HEK293 (cell line): ENCODE results near the gene KLC4.

Experiments
- FEZF1 ChIP-seq: fragments of 450-650 bp; formaldehyde crosslinking; IDR thresholded peaks from 2 replicates; pipeline ENCODE4 v1.5.1; 2016; ENCODE audit warnings: missing biosample characterization, missing genetic modification characterization
- GLIS1 ChIP-seq: fragments of 450-650 bp; formaldehyde crosslinking; IDR thresholded peaks from 2 replicates; pipeline ENCODE4 v1.5.1; 2016; ENCODE audit warnings: missing biosample characterization, missing genetic modification characterization
- SALL2 ChIP-seq: fragments of 450-650 bp; formaldehyde crosslinking; IDR thresholded peaks from 2 replicates; pipeline ENCODE4 v1.5.0; 2017; ENCODE audit warnings: missing biosample characterization, mild to moderate bottlenecking, missing genetic modification characterization, borderline replicate concordance
- SETDB1 ChIP-seq: IDR thresholded peaks from one replicate; pipeline ENCODE4 v1.6.1; 2017; ENCODE audit warnings: mild to moderate bottlenecking, low read length, moderate library complexity, mixed read lengths; ENCODE audit not compliant: insufficient read length
- WT1 ChIP-seq: fragments of 450-650 bp; formaldehyde crosslinking; IDR thresholded peaks from 2 replicates; pipeline ENCODE4 v1.5.1; 2016; ENCODE audit warnings: missing biosample characterization, missing genetic modification characterization
- ZFHX2 ChIP-seq: fragments of 450-650 bp; formaldehyde crosslinking; conservative IDR thresholded peaks from 2 replicates; pipeline ENCODE4 v1.5.1; 2016; ENCODE audit warnings: missing biosample characterization, missing genetic modification characterization
- ZNF132 ChIP-seq: fragments of 450-650 bp; formaldehyde crosslinking; IDR thresholded peaks from 2 replicates; pipeline ENCODE4 v1.5.1; 2017; ENCODE audit warnings: missing biosample characterization, missing genetic modification characterization, borderline replicate concordance
- ZNF184 ChIP-seq: fragments of 450-650 bp; IDR thresholded peaks from 2 replicates; pipeline ENCODE4 v1.5.1; 2018; ENCODE audit warnings: missing biosample characterization, mild to moderate bottlenecking, missing genetic modification characterization
- ZNF211 ChIP-seq: fragments of 450-650 bp; formaldehyde crosslinking; IDR thresholded peaks from 2 replicates; pipeline ENCODE4 v1.5.1; 2016; ENCODE audit warnings: low read depth, missing biosample characterization, missing genetic modification characterization
- ZNF350 ChIP-seq: fragments of 450-650 bp; formaldehyde crosslinking; IDR thresholded peaks from 2 replicates; pipeline ENCODE4 v1.5.0; 2017; ENCODE audit warnings: missing biosample characterization, mild to moderate bottlenecking, missing genetic modification characterization
- ZNF394 ChIP-seq: fragments of 450-650 bp; formaldehyde crosslinking; IDR thresholded peaks from 2 replicates; pipeline ENCODE4 v1.5.1; 2016; ENCODE audit warnings: missing biosample characterization, missing genetic modification characterization, mild to moderate bottlenecking, moderate library complexity, borderline replicate concordance
- ZNF426 ChIP-seq: fragments of 450-650 bp; formaldehyde crosslinking; IDR thresholded peaks from 2 replicates; pipeline ENCODE4 v1.5.1; 2017; ENCODE audit warnings: missing biosample characterization, missing genetic modification characterization, mild to moderate bottlenecking, inconsistent platforms, moderate library complexity
- ZNF433 ChIP-seq: fragments of 450-650 bp; formaldehyde crosslinking; IDR thresholded peaks from 2 replicates; pipeline ENCODE4 v1.5.1; 2016; ENCODE audit warnings: missing biosample characterization, missing genetic modification characterization, low read depth
- ZNF585B ChIP-seq: fragments of 450-650 bp; formaldehyde crosslinking; IDR thresholded peaks from 2 replicates; pipeline ENCODE4 v1.5.1; 2016; ENCODE audit warnings: missing biosample characterization, missing genetic modification characterization
- ZNF596 ChIP-seq: fragments of 450-650 bp; IDR thresholded peaks from 2 replicates; pipeline ENCODE4 v1.5.0; 2018; ENCODE audit warnings: missing biosample characterization, mild to moderate bottlenecking, missing genetic modification characterization, moderate library complexity
- ZNF621 ChIP-seq: fragments of 450-650 bp; formaldehyde crosslinking; IDR thresholded peaks from 2 replicates; pipeline ENCODE4 v1.5.1; 2017; ENCODE audit warnings: missing biosample characterization, missing genetic modification characterization
- ZNF654 ChIP-seq: fragments of 450-650 bp; formaldehyde crosslinking; IDR thresholded peaks from 2 replicates; pipeline ENCODE4 v1.5.1; 2016; ENCODE audit warnings: low read depth, missing biosample characterization, missing genetic modification characterization
- ZNF658 ChIP-seq: fragments of 450-650 bp; formaldehyde crosslinking; IDR thresholded peaks from 2 replicates; pipeline ENCODE4; 2016; ENCODE audit warnings: missing biosample characterization, missing genetic modification characterization
- ZNF707 ChIP-seq: fragments of 450-650 bp; formaldehyde crosslinking; IDR thresholded peaks from 2 replicates; pipeline ENCODE4 v1.5.1; 2016; ENCODE audit warnings: missing biosample characterization, missing genetic modification characterization
- TF ChIP-seq, protein P1 (sequence below): fragments of 450-650 bp; formaldehyde crosslinking; IDR thresholded peaks from 2 replicates; pipeline ENCODE4 v1.5.1; 2016; ENCODE audit warnings: missing biosample characterization, missing genetic modification characterization, borderline replicate concordance
- TF ChIP-seq, protein P2 (sequence below): fragments of 450-650 bp; formaldehyde crosslinking; IDR thresholded peaks from 2 replicates; pipeline ENCODE4 v1.5.1; 2016; ENCODE audit warnings: missing biosample characterization, missing genetic modification characterization, borderline replicate concordance
- TF ChIP-seq, protein P3 (sequence below): fragments of 450-650 bp; formaldehyde crosslinking; IDR thresholded peaks from 2 replicates; pipeline ENCODE4 v1.5.1; 2016; ENCODE audit warnings: missing biosample characterization, missing genetic modification characterization
- TF ChIP-seq, protein P4 (sequence below): fragments of 450-650 bp; formaldehyde crosslinking; IDR thresholded peaks from 2 replicates; pipeline ENCODE4 v1.5.1; 2016; ENCODE audit warnings: missing biosample characterization, missing genetic modification characterization
- TF ChIP-seq, protein P5 (sequence below): fragments of 450-650 bp; formaldehyde crosslinking; IDR thresholded peaks from 2 replicates; pipeline ENCODE4 v1.5.1; 2017; ENCODE audit warnings: missing biosample characterization, missing genetic modification characterization
- TF ChIP-seq, protein P6 (sequence below): fragments of 450-650 bp; formaldehyde crosslinking; IDR thresholded peaks from 2 replicates; pipeline ENCODE4 v1.5.1; 2016; ENCODE audit warnings: missing biosample characterization, missing genetic modification characterization

The KLC4 gene

DNA sequence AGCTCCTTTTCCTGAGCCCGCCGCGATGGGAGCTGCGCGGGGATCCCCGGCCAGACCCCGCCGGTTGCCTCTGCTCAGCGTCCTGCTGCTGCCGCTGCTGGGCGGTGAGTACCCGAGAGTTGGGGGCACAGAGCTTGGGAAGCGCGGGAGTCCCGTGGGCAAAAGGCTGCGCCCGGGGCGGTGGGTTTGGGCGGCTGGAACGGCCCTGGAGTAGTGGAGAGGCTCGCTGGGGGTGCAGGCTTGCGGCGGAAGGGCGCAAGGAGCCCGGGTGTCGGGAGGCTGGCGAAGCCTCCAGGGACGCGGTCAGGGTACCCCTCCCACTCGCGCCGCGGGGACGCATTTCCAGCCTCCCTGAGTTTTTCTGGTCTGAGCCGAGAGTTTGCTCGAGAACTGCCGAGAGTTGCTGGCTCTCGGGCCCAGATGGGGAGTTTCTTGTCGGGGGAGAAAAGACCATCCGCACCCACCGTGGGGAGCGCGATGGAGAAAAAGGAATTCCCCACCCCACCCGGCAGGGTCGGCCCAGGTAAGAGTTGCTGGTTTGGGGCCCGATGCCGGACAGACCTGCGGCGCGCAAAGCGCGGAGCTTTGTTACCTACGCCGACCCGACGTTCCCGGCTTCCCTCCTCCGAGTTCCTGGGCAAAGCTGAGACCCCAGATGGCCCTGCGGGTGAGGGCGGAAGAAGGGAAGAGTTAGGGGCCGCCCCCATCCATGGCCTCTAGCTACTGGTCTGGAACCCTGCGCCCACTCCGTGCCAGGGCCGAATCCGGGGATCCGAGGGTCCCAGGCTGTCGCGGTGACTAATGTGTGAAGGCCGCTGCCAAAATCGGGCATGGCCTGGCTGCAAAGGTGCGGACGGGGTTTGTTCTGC, 17.3 kb downstream of the KLC4 start (continued):
- TF ChIP-seq, protein P1, sequence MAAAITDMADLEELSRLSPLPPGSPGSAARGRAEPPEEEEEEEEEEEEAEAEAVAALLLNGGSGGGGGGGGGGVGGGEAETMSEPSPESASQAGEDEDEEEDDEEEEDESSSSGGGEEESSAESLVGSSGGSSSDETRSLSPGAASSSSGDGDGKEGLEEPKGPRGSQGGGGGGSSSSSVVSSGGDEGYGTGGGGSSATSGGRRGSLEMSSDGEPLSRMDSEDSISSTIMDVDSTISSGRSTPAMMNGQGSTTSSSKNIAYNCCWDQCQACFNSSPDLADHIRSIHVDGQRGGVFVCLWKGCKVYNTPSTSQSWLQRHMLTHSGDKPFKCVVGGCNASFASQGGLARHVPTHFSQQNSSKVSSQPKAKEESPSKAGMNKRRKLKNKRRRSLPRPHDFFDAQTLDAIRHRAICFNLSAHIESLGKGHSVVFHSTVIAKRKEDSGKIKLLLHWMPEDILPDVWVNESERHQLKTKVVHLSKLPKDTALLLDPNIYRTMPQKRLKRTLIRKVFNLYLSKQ (tag by site-specific recombination), result no peak
- TF ChIP-seq ZFHX2 (tag by site-specific recombination), result peak; percentile 69
- no peak for TF ChIP-seq ZNF658 (tag by site-specific recombination)
- no peak for TF ChIP-seq ZNF184
- TF ChIP-seq, protein P2, sequence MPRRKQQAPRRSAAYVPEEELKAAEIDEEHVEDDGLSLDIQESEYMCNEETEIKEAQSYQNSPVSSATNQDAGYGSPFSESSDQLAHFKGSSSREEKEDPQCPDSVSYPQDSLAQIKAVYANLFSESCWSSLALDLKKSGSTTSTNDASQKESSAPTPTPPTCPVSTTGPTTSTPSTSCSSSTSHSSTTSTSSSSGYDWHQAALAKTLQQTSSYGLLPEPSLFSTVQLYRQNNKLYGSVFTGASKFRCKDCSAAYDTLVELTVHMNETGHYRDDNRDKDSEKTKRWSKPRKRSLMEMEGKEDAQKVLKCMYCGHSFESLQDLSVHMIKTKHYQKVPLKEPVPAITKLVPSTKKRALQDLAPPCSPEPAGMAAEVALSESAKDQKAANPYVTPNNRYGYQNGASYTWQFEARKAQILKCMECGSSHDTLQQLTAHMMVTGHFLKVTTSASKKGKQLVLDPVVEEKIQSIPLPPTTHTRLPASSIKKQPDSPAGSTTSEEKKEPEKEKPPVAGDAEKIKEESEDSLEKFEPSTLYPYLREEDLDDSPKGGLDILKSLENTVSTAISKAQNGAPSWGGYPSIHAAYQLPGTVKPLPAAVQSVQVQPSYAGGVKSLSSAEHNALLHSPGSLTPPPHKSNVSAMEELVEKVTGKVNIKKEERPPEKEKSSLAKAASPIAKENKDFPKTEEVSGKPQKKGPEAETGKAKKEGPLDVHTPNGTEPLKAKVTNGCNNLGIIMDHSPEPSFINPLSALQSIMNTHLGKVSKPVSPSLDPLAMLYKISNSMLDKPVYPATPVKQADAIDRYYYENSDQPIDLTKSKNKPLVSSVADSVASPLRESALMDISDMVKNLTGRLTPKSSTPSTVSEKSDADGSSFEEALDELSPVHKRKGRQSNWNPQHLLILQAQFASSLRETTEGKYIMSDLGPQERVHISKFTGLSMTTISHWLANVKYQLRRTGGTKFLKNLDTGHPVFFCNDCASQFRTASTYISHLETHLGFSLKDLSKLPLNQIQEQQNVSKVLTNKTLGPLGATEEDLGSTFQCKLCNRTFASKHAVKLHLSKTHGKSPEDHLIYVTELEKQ (tag by site-specific recombination), result no peak
- TF ChIP-seq ZNF426 (tag by site-specific recombination), result no peak
- no peak for TF ChIP-seq ZNF654 (tag by site-specific recombination)
- TF ChIP-seq, protein P3, sequence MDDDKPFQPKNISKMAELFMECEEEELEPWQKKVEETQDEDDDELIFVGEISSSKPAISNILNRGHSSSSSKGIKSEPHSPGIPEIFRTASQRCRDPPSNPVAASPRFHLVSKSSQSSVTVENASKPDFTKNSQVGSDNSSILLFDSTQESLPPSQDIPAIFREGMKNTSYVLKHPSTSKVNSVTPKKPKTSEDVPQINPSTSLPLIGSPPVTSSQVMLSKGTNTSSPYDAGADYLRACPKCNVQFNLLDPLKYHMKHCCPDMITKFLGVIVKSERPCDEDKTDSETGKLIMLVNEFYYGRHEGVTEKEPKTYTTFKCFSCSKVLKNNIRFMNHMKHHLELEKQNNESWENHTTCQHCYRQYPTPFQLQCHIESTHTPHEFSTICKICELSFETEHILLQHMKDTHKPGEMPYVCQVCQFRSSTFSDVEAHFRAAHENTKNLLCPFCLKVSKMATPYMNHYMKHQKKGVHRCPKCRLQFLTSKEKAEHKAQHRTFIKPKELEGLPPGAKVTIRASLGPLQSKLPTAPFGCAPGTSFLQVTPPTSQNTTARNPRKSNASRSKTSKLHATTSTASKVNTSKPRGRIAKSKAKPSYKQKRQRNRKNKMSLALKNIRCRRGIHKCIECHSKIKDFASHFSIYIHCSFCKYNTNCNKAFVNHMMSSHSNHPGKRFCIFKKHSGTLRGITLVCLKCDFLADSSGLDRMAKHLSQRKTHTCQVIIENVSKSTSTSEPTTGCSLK (tag by site-specific recombination), result no peak
- TF ChIP-seq, protein P4, sequence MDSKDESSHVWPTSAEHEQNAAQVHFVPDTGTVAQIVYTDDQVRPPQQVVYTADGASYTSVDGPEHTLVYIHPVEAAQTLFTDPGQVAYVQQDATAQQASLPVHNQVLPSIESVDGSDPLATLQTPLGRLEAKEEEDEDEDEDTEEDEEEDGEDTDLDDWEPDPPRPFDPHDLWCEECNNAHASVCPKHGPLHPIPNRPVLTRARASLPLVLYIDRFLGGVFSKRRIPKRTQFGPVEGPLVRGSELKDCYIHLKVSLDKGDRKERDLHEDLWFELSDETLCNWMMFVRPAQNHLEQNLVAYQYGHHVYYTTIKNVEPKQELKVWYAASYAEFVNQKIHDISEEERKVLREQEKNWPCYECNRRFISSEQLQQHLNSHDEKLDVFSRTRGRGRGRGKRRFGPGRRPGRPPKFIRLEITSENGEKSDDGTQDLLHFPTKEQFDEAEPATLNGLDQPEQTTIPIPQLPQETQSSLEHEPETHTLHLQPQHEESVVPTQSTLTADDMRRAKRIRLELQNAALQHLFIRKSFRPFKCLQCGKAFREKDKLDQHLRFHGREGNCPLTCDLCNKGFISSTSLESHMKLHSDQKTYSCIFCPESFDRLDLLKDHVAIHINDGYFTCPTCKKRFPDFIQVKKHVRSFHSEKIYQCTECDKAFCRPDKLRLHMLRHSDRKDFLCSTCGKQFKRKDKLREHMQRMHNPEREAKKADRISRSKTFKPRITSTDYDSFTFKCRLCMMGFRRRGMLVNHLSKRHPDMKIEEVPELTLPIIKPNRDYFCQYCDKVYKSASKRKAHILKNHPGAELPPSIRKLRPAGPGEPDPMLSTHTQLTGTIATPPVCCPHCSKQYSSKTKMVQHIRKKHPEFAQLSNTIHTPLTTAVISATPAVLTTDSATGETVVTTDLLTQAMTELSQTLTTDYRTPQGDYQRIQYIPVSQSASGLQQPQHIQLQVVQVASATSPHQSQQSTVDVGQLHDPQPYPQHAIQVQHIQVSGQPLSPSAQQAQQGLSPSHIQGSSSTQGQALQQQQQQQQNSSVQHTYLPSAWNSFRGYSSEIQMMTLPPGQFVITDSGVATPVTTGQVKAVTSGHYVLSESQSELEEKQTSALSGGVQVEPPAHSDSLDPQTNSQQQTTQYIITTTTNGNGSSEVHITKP (tag by site-specific recombination), result no peak
- TF ChIP-seq ZNF707 (tag by site-specific recombination), result no peak
- TF ChIP-seq, protein P5, sequence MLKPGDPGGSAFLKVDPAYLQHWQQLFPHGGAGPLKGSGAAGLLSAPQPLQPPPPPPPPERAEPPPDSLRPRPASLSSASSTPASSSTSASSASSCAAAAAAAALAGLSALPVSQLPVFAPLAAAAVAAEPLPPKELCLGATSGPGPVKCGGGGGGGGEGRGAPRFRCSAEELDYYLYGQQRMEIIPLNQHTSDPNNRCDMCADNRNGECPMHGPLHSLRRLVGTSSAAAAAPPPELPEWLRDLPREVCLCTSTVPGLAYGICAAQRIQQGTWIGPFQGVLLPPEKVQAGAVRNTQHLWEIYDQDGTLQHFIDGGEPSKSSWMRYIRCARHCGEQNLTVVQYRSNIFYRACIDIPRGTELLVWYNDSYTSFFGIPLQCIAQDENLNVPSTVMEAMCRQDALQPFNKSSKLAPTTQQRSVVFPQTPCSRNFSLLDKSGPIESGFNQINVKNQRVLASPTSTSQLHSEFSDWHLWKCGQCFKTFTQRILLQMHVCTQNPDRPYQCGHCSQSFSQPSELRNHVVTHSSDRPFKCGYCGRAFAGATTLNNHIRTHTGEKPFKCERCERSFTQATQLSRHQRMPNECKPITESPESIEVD, result no peak
- no peak for TF ChIP-seq ZNF132 (tag by site-specific recombination)
- TF ChIP-seq WT1 (tag by site-specific recombination), result no peak
- TF ChIP-seq SETDB1, result no peak
- no peak for TF ChIP-seq ZNF433 (tag by site-specific recombination)
- no peak for TF ChIP-seq ZNF585B (tag by site-specific recombination)
- TF ChIP-seq FEZF1 (tag by site-specific recombination), result no peak
- no peak for TF ChIP-seq ZNF350 (tag by site-specific recombination)
- TF ChIP-seq ZNF596, result no peak
- TF ChIP-seq ZNF394 (tag by site-specific recombination), result no peak
- TF ChIP-seq SALL2 (tag by site-specific recombination), result no peak
- TF ChIP-seq ZNF211 (tag by site-specific recombination), result no peak
- no peak for TF ChIP-seq ZNF621 (tag by site-specific recombination)
- peak; percentile 22; the same call in 1 of the 2 replicates for TF ChIP-seq GLIS1
- TF ChIP-seq, protein P6, sequence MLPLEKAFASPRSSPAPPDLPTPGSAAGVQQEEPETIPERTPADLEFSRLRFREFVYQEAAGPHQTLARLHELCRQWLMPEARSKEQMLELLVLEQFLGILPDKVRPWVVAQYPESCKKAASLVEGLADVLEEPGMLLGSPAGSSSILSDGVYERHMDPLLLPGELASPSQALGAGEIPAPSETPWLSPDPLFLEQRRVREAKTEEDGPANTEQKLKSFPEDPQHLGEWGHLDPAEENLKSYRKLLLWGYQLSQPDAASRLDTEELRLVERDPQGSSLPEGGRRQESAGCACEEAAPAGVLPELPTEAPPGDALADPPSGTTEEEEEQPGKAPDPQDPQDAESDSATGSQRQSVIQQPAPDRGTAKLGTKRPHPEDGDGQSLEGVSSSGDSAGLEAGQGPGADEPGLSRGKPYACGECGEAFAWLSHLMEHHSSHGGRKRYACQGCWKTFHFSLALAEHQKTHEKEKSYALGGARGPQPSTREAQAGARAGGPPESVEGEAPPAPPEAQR (tag by site-specific recombination), result no peak
